ENCODE data around the gene PDPN. TPM values are rescaled to one million over a fixed set of nuclear protein-coding genes. Genes with fewer than 3 reads are reported as not detected.

PDPN gene
- total and polyA plus RNA-seq, 10 donors, result 0.09 to 1.9 (median 0.38) TPM; not detected in 4

DNA sequence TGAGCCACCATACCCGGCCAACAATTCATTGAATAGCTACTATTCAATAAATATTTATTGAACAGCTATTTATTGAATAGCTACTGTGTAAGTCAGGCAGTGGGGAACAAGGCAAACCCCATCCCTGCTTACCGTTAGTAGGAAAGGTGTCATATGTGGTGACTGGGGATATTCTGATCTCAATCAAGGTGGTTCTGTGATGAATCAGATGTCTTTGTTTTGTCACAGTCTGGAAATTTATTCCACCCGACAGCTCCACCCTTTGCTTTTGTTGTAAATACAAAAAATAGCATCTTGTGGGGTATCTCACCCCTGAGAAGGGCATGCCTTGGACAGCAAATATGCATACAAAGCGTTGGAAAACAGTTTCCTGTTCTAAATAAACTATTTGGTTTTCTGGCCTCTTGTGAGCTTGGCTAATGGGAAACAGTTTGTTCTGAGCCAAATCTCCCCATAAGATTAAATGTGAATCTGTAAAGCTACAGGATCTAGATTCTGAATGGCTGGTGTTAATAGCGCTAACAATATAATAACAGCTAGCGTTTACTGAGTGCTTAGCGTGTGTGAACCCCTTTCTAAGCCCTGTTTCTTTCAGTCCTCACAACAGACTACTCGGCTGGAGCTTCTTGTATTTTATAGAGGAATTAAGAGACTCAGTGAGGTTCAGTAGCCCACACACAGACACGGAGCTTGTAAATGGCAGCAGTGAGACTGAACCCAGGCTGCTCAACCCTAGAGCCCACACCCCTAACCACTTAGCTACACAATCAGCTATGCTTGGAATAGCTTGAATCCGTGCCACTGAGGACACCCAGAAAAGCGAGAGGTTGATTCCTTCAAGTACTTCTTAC is 5.5 kb downstream of the PDPN start:
- no peak overlapping the region for H3K27ac ChIP-seq
- H3K4me3 ChIP-seq, result no peak overlapping the region
- intact Hi-C loops (cut with DNase I; ENCODE audit: low total_unique reads), result no loop called here
- no peak for DNase-seq
- 75 to 89% (median 80%) methylated on average over 11 of the region's 11 CpGs for WGBS, 5 donors
- H3K9me3 ChIP-seq, result no peaks in the 10 kb centered on the region
- H3K4me1 ChIP-seq, result peaks cover 0 to 2% (median 0%) of the 10 kb centered on the region in 6 donors
- H3K27me3 ChIP-seq (replicated peaks in 1 of 7), result peaks cover 0 to 90% (median 28%) of the 10 kb centered on the region in 7 donors
- H3K36me3 ChIP-seq, result no peaks in the 10 kb centered on the region
- TF ChIP-seq POLR2A (IDR thresholded peaks at IDR 0.05) (no peak), CTCF (IDR thresholded peaks at IDR 0.05 in 8 of 11, conservative IDR thresholded peaks at IDR 0.05 in 3 of 11) (no peak), POLR2AphosphoS5 (IDR thresholded peaks at IDR 0.05) (no peak)

DNA sequence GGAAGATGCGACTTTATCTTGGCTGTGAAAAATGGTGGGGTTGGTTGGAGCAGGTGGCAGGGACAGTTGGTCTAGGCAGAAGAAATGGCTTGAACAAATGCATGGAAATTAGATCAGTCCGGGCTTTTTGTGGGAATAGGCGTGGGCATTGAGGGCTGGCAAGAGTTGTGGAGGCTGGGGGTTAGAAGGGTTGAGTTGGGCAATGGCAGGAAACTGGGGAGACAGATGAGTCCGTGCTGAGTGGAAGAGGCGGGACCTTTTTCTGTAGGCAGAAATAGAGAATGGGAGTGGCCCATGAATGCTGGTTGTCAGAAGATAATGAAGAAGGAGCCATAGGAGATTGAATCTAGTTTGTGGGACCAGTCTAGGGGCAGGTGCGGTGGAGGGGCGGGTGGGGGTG is 6.9 kb downstream of the PDPN start:
- 64 to 79% (median 73%) methylated on average over 7 of the region's 7 CpGs for WGBS, 5 donors
- Histone ChIP-seq H3K9me3 (no peaks in the 10 kb centered on the region), H3K27ac (no peak overlapping the region), H3K4me1 (no peaks in the 10 kb centered on the region), H3K27me3 (replicated peaks in 1 of 7) (peaks cover 0 to 90% (median 18%) of the 10 kb centered on the region in 7 donors), H3K36me3 (no peaks in the 10 kb centered on the region), H3K4me3 (no peak overlapping the region)
- intact Hi-C loops (cut with DNase I; ENCODE audit: low total_unique reads), result no loop called here
- no peak for TF ChIP-seq POLR2AphosphoS5 (IDR thresholded peaks at IDR 0.05)
- TF ChIP-seq CTCF (IDR thresholded peaks at IDR 0.05 in 8 of 11, conservative IDR thresholded peaks at IDR 0.05 in 3 of 11), result no peak
- no peak for TF ChIP-seq POLR2A (IDR thresholded peaks at IDR 0.05)
- no peak for DNase-seq

DNA sequence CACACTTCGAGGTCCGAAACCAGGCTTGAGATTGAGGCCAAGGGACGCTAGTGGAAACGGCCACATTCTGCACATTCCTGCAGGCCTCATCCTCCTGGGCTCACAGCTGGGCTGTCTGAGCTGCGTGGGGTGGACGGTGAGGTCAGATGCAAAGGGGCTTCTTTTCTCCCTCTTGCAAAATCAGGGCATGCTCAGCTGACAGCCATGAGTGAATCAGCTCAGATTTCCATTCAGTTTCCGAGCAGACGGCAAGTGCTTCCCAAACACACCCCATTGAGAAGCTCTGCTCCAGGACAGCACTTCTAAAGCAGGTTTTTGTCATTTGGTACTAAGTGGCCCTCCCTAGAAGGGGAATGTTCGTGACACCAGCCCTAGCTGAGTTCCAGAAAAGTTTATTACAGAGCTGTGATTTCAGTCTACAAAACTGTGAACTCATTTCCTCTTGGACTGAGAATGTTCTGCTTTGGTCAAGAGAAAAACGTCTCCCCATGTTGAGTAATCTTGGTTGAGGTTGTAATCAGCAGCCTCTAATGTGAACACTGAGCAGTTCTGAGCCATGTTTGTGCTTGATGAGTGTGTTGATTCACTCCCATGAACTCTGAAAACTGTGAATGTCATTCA is 10.0 kb downstream of the PDPN start:
- peaks cover 0 to 81% (median 5%) of the 10 kb centered on the region in 7 donors for H3K27me3 ChIP-seq (replicated peaks in 1 of 7)
- no peak overlapping the region for H3K27ac ChIP-seq
- no peak overlapping the region for H3K4me3 ChIP-seq
- no peaks in the 10 kb centered on the region for H3K36me3 ChIP-seq
- no peak for TF ChIP-seq CTCF (IDR thresholded peaks at IDR 0.05 in 8 of 11, conservative IDR thresholded peaks at IDR 0.05 in 3 of 11)
- H3K9me3 ChIP-seq, result no peaks in the 10 kb centered on the region
- DNase-seq, result no peak
- intact Hi-C loops (cut with DNase I; ENCODE audit: low total_unique reads), result no loop called here
- WGBS, 5 donors, result 31 to 49% (median 41%) methylated on average over 10 of the region's 10 CpGs
- no peaks in the 10 kb centered on the region for H3K4me1 ChIP-seq

- no peak for DNase-seq
- H3K27ac ChIP-seq, result no peak overlapping the region
- 79 to 88% (median 86%) methylated on average over 10 of the region's 10 CpGs for WGBS, 5 donors
- TF ChIP-seq POLR2AphosphoS5 (IDR thresholded peaks at IDR 0.05) (no peak), CTCF (IDR thresholded peaks at IDR 0.05 in 8 of 11, conservative IDR thresholded peaks at IDR 0.05 in 3 of 11) (no peak), POLR2A (IDR thresholded peaks at IDR 0.05) (no peak)
- H3K9me3 ChIP-seq, result no peaks in the 10 kb centered on the region
- intact Hi-C loops (cut with DNase I; ENCODE audit: low total_unique reads), result no loop called here
- peaks cover 0 to 77% (median 5%) of the 10 kb centered on the region in 7 donors for H3K27me3 ChIP-seq (replicated peaks in 1 of 7)
- no peaks in the 10 kb centered on the region for H3K4me1 ChIP-seq
- H3K4me3 ChIP-seq, result no peak overlapping the region
- no peaks in the 10 kb centered on the region for H3K36me3 ChIP-seq
Measured at GRCh38 chr1:13595411-13595810, 11.8 kb downstream of the PDPN start.
